ENCODE data around the gene PPP2R5D.
"Not testable (repeated sequence)": the region's sequence is repeated elsewhere in the genome, so short reads cannot be mapped to it uniquely, and the experiment has no call there.

PPP2R5D gene

GRCh38 chr6:43036712-43037111 lies 52.3 kb downstream of the PPP2R5D start:
- Histone ChIP-seq H3K4me3 (ENCODE audit: low read length) (no peak overlapping the region), H3K27me3 (ENCODE audit: insufficient read depth, low read length, poor library complexity) (no peaks in the 10 kb centered on the region), H4K5ac (ENCODE audit: low read length) (no peak overlapping the region), H3K18ac (ENCODE audit: low read length) (no peak overlapping the region), H3K27ac (ENCODE audit: low read depth, low read length) (no peak overlapping the region), H3K79me2 (ENCODE audit: control insufficient read depth, insufficient read depth, low read length) (no peaks in the 10 kb centered on the region), H2BK15ac (replicated peaks; ENCODE audit: low read depth) (no peak overlapping the region), H2AK5ac (ENCODE audit: low read length) (no peak overlapping the region), H3K4me1 (ENCODE audit: control insufficient read depth, low read depth, low read length) (no peaks in the 10 kb centered on the region), H3K9ac (ENCODE audit: low read length) (no peak overlapping the region), H2BK120ac (ENCODE audit: low read depth, low read length) (no peak overlapping the region), H4K8ac (ENCODE audit: low read depth, low read length) (no peak overlapping the region), H3K56ac (ENCODE audit: low read length) (no peak overlapping the region), H3K4ac (ENCODE audit: low read depth, low read length) (no peak overlapping the region), H2BK5ac (ENCODE audit: low read length) (no peak overlapping the region), H3K79me1 (ENCODE audit: low read length) (no peaks in the 10 kb centered on the region), H3K4me2 (ENCODE audit: low read length) (no peak overlapping the region), H3K36me3 (ENCODE audit: control insufficient read depth, insufficient read depth, low read length) (peaks cover 13% of the 10 kb centered on the region), H3K23ac (ENCODE audit: low read length) (no peak overlapping the region)
- DNase-seq, result no peak
- WGBS (ENCODE audit: extremely low coverage, insufficient coverage, low lambda C conversion rate), result no CpG with 5 or more reads among the region's 9 CpGs

GRCh38 chr6:43037197-43037596 lies 52.8 kb downstream of the PPP2R5D start:
- DNase-seq, result no peak
- Histone ChIP-seq H3K27me3 (ENCODE audit: insufficient read depth, low read length, poor library complexity) (no peaks in the 10 kb centered on the region), H3K4me2 (ENCODE audit: low read length) (no peak overlapping the region), H3K4ac (ENCODE audit: low read depth, low read length) (no peak overlapping the region), H3K79me2 (ENCODE audit: control insufficient read depth, insufficient read depth, low read length) (no peaks in the 10 kb centered on the region), H3K4me1 (ENCODE audit: control insufficient read depth, low read depth, low read length) (no peaks in the 10 kb centered on the region), H3K18ac (ENCODE audit: low read length) (no peak overlapping the region), H3K23ac (ENCODE audit: low read length) (no peak overlapping the region), H4K5ac (ENCODE audit: low read length) (no peak overlapping the region), H3K36me3 (ENCODE audit: control insufficient read depth, insufficient read depth, low read length) (peaks cover 13% of the 10 kb centered on the region), H2BK15ac (replicated peaks; ENCODE audit: low read depth) (no peak overlapping the region), H3K79me1 (ENCODE audit: low read length) (no peaks in the 10 kb centered on the region), H3K9ac (ENCODE audit: low read length) (no peak overlapping the region), H4K8ac (ENCODE audit: low read depth, low read length) (no peak overlapping the region), H2AK5ac (ENCODE audit: low read length) (no peak overlapping the region), H3K27ac (ENCODE audit: low read depth, low read length) (no peak overlapping the region), H3K4me3 (ENCODE audit: low read length) (no peak overlapping the region), H2BK120ac (ENCODE audit: low read depth, low read length) (no peak overlapping the region), H3K56ac (ENCODE audit: low read length) (no peak overlapping the region), H2BK5ac (ENCODE audit: low read length) (no peak overlapping the region)
- no CpG with 5 or more reads among the region's 5 CpGs for WGBS (ENCODE audit: extremely low coverage, insufficient coverage, low lambda C conversion rate)

- Histone ChIP-seq H3K9ac (ENCODE audit: low read length) (no peak overlapping the region), H3K4me1 (ENCODE audit: control insufficient read depth, low read depth, low read length) (no peaks in the 10 kb centered on the region), H2BK5ac (ENCODE audit: low read length) (no peak overlapping the region), H3K4me3 (ENCODE audit: low read length) (no peak overlapping the region), H2AK5ac (ENCODE audit: low read length) (no peak overlapping the region), H4K8ac (ENCODE audit: low read depth, low read length) (no peak overlapping the region), H4K5ac (ENCODE audit: low read length) (no peak overlapping the region), H3K56ac (ENCODE audit: low read length) (no peak overlapping the region), H3K36me3 (ENCODE audit: control insufficient read depth, insufficient read depth, low read length) (peaks cover 11% of the 10 kb centered on the region), H3K4me2 (ENCODE audit: low read length) (no peak overlapping the region), H3K27ac (ENCODE audit: low read depth, low read length) (no peak overlapping the region), H3K27me3 (ENCODE audit: insufficient read depth, low read length, poor library complexity) (no peaks in the 10 kb centered on the region), H3K79me1 (ENCODE audit: low read length) (no peaks in the 10 kb centered on the region), H3K23ac (ENCODE audit: low read length) (no peak overlapping the region), H2BK15ac (replicated peaks; ENCODE audit: low read depth) (no peak overlapping the region), H3K79me2 (ENCODE audit: control insufficient read depth, insufficient read depth, low read length) (no peaks in the 10 kb centered on the region), H2BK120ac (ENCODE audit: low read depth, low read length) (no peak overlapping the region), H3K18ac (ENCODE audit: low read length) (no peak overlapping the region), H3K4ac (ENCODE audit: low read depth, low read length) (no peak overlapping the region)
- WGBS (ENCODE audit: extremely low coverage, insufficient coverage, low lambda C conversion rate), result no CpG with 5 or more reads among the region's 9 CpGs
- no peak for DNase-seq
Observed at GRCh38 chr6:43037706-43038105, 53.3 kb downstream of the PPP2R5D start.

GRCh38 chr6:43038727-43039126 lies 54.4 kb downstream of the PPP2R5D start:
- Histone ChIP-seq H3K79me1 (ENCODE audit: low read length) (no peaks in the 10 kb centered on the region), H4K5ac (ENCODE audit: low read length) (no peak overlapping the region), H3K27me3 (ENCODE audit: insufficient read depth, low read length, poor library complexity) (no peaks in the 10 kb centered on the region), H4K8ac (ENCODE audit: low read depth, low read length) (no peak overlapping the region), H3K27ac (ENCODE audit: low read depth, low read length) (no peak overlapping the region), H3K4me3 (ENCODE audit: low read length) (no peak overlapping the region), H3K4ac (ENCODE audit: low read depth, low read length) (no peak overlapping the region), H2BK5ac (ENCODE audit: low read length) (no peak overlapping the region), H3K4me2 (ENCODE audit: low read length) (no peak overlapping the region), H3K23ac (ENCODE audit: low read length) (no peak overlapping the region), H3K4me1 (ENCODE audit: control insufficient read depth, low read depth, low read length) (no peaks in the 10 kb centered on the region), H2AK5ac (ENCODE audit: low read length) (no peak overlapping the region), H2BK120ac (ENCODE audit: low read depth, low read length) (no peak overlapping the region), H3K18ac (ENCODE audit: low read length) (no peak overlapping the region), H3K9ac (ENCODE audit: low read length) (no peak overlapping the region), H3K79me2 (ENCODE audit: control insufficient read depth, insufficient read depth, low read length) (no peaks in the 10 kb centered on the region), H2BK15ac (replicated peaks; ENCODE audit: low read depth) (no peak overlapping the region), H3K56ac (ENCODE audit: low read length) (no peak overlapping the region), H3K36me3 (ENCODE audit: control insufficient read depth, insufficient read depth, low read length) (peaks cover 7% of the 10 kb centered on the region)
- WGBS (ENCODE audit: extremely low coverage, insufficient coverage, low lambda C conversion rate), result no CpG with 5 or more reads among the region's 9 CpGs
- DNase-seq, result no peak

GRCh38 chr6:43040542-43041257 lies 56.3 kb downstream of the PPP2R5D start:
- Histone ChIP-seq H3K27me3 (ENCODE audit: insufficient read depth, low read length, poor library complexity) (no peaks in the 10 kb centered on the region), H3K27ac (ENCODE audit: low read depth, low read length) (no peak overlapping the region), H3K56ac (ENCODE audit: low read length) (no peak overlapping the region), H3K79me1 (ENCODE audit: low read length) (no peaks in the 10 kb centered on the region), H3K36me3 (ENCODE audit: control insufficient read depth, insufficient read depth, low read length) (peaks cover 7% of the 10 kb centered on the region), H4K8ac (ENCODE audit: low read depth, low read length) (no peak overlapping the region), H3K79me2 (ENCODE audit: control insufficient read depth, insufficient read depth, low read length) (no peaks in the 10 kb centered on the region), H3K18ac (ENCODE audit: low read length) (no peak overlapping the region), H2BK15ac (replicated peaks; ENCODE audit: low read depth) (no peak overlapping the region), H2AK5ac (ENCODE audit: low read length) (no peak overlapping the region), H3K4me3 (ENCODE audit: low read length) (no peak overlapping the region), H3K23ac (ENCODE audit: low read length) (no peak overlapping the region), H2BK5ac (ENCODE audit: low read length) (no peak overlapping the region), H3K4me1 (ENCODE audit: control insufficient read depth, low read depth, low read length) (no peaks in the 10 kb centered on the region), H3K4me2 (ENCODE audit: low read length) (no peak overlapping the region), H2BK120ac (ENCODE audit: low read depth, low read length) (no peak overlapping the region), H3K4ac (ENCODE audit: low read depth, low read length) (no peak overlapping the region), H4K5ac (ENCODE audit: low read length) (no peak overlapping the region), H3K9ac (ENCODE audit: low read length) (no peak overlapping the region)
- no peak for DNase-seq
- no CpG with 5 or more reads among the region's 18 CpGs for WGBS (ENCODE audit: extremely low coverage, insufficient coverage, low lambda C conversion rate)

GRCh38 chr6:43041475-43041874 lies 57.1 kb downstream of the PPP2R5D start:
- H3K36me3 ChIP-seq (ENCODE audit: control insufficient read depth, insufficient read depth, low read length); H3K9ac ChIP-seq (ENCODE audit: low read length); H3K56ac ChIP-seq (ENCODE audit: low read length): not testable (repeated sequence)

More at GRCh38 chr6:43041475-43041874, 57.1 kb downstream of the PPP2R5D start:
- H3K18ac ChIP-seq (ENCODE audit: low read length); H3K4ac ChIP-seq (ENCODE audit: low read depth, low read length); H3K4me1 ChIP-seq (ENCODE audit: control insufficient read depth, low read depth, low read length); H3K4me3 ChIP-seq (ENCODE audit: low read length); H3K23ac ChIP-seq (ENCODE audit: low read length); H2AK5ac ChIP-seq (ENCODE audit: low read length); H3K27me3 ChIP-seq (ENCODE audit: insufficient read depth, low read length, poor library complexity); H2BK120ac ChIP-seq (ENCODE audit: low read depth, low read length); H3K4me2 ChIP-seq (ENCODE audit: low read length); H2BK5ac ChIP-seq (ENCODE audit: low read length); H4K8ac ChIP-seq (ENCODE audit: low read depth, low read length); H4K5ac ChIP-seq (ENCODE audit: low read length); H3K79me1 ChIP-seq (ENCODE audit: low read length); DNase-seq; H3K27ac ChIP-seq (ENCODE audit: low read depth, low read length); H3K79me2 ChIP-seq (ENCODE audit: control insufficient read depth, insufficient read depth, low read length); H2BK15ac ChIP-seq (replicated peaks; ENCODE audit: low read depth): not testable (repeated sequence)
- no CpG with 5 or more reads among the region's 8 CpGs for WGBS (ENCODE audit: extremely low coverage, insufficient coverage, low lambda C conversion rate)
